Spleen (tissue), 11 donors: ENCODE measurements around the gene TMEM243. TPM values are rescaled to one million over a fixed set of nuclear protein-coding genes. Genes with fewer than 3 reads are reported as not detected.

Experiments
- DNase-seq: peaks from one replicate; pipeline ENCODE4 v3.0.0-alpha.2; 2020
- H3K27ac ChIP-seq, 8 donors: fragments of 200-600 bp; sonication (generic) in 7 of 8; 1 replicate in 4 of 8; 2 replicates in 4 of 8; pipeline versions ENCODE4 v1.5.0 to v1.8.0; 2016 to 2021; ENCODE audit warnings: inconsistent platforms in 4 of 8, mild to moderate bottlenecking in 4 of 8, moderate library complexity in 1 of 8
- H3K27me3 ChIP-seq, 7 donors: fragments of 200-600 bp; sonication (generic) in 6 of 7; replicated peaks in 1 of 7; 1 replicate in 4 of 7; 2 replicates in 3 of 7; pipeline versions ENCODE4 v1.5.0 to v1.8.0; 2016 to 2021; ENCODE audit warnings: inconsistent platforms in 3 of 7, mild to moderate bottlenecking in 1 of 7
- H3K36me3 ChIP-seq, 6 donors: fragments of 200-600 bp; sonication (generic) in 5 of 6; 1 replicate in 4 of 6; 2 replicates in 2 of 6; pipeline versions ENCODE4 v1.5.0 to v1.8.0; 2016 to 2021; ENCODE audit warnings: inconsistent platforms in 2 of 6
- H3K4me1 ChIP-seq, 6 donors: fragments of 200-600 bp; sonication (generic) in 5 of 6; 1 replicate in 3 of 6; 2 replicates in 3 of 6; pipeline versions ENCODE4 v1.5.0 to v1.8.0; 2016 to 2021; ENCODE audit warnings: inconsistent platforms in 3 of 6
- H3K4me3 ChIP-seq, 8 donors: fragments of 200-600 bp; sonication (generic) in 7 of 8; 1 replicate in 4 of 8; 2 replicates in 4 of 8; pipeline versions ENCODE4 v1.5.0 to v1.8.0; 2016 to 2021; ENCODE audit warnings: inconsistent platforms in 4 of 8, mild to moderate bottlenecking in 4 of 8, moderate library complexity in 2 of 8
- H3K9me3 ChIP-seq, 8 donors: fragments of 200-600 bp; sonication (generic) in 7 of 8; 1 replicate in 4 of 8; 2 replicates in 4 of 8; pipeline versions ENCODE4 v1.5.0 to v1.8.0; 2016 to 2021; ENCODE audit warnings: inconsistent platforms in 4 of 8
- POLR2A ChIP-seq, 3 donors: fragments of 450-650 bp; IDR thresholded peaks; one replicate each; pipeline ENCODE4 v1.5.1; 2017; ENCODE audit warnings: antibody characterized with exemption in 3 of 3, mild to moderate bottlenecking in 1 of 3
- POLR2AphosphoS5 ChIP-seq, 3 donors: sonication (generic); formaldehyde crosslinking; IDR thresholded peaks; one replicate each; pipeline ENCODE4 v1.5.1; 2017; ENCODE audit warnings: antibody characterized with exemption in 3 of 3
- WGBS, 5 donors: extraction: QIAGEN DNeasy Blood & Tissue Kit in 3 of 5; methylation state at CpG; one replicate each; pipeline versions ENCODE4 v1.1.5 to v1.1.7; 2013 to 2018; 5-methylcytosine and 5-hydroxymethylcytosine counted together
- intact Hi-C: fragments of 100-400 bp; cut with DNase I; formaldehyde crosslinking; loops from one replicate; pipeline ENCODE4 v1.15.0; 2023; ENCODE audit warnings: low total_unique reads
- polyA plus RNA-seq, 3 donors: library from polyadenylated mRNA; stranded (reverse); fragments of 200-250 nt; gene quantifications; one replicate each; pipeline ENCODE4 v1.2.1, GENCODE V29; 2013
- total RNA-seq, 7 donors: library from RNA; depleted of rRNA in 3 of 7; stranded (reverse); fragments of >200 nt in 3 of 7; fragmentation: NEBNext Ultra II Directional in 4 of 7; extraction: Animal tissue kit (Norgen Biotek cat#: 25700) in 4 of 7; gene quantifications; one replicate each; pipeline versions ENCODE4 v1.1.0 to v1.2.1, GENCODE V29; 2016 to 2021
- TF ChIP-seq, protein P1 (sequence below), 11 experiments: fragments of 200-600 bp in 7 of 11; fragments of 450-650 bp in 4 of 11; sonication (generic) in 4 of 11; IDR thresholded peaks in 8 of 11; conservative IDR thresholded peaks in 3 of 11; 1 replicate in 7 of 11; 2 replicates in 4 of 11; pipeline versions ENCODE4 v1.4.0 to v1.8.0; 2016 to 2021; ENCODE audit warnings: antibody characterized with exemption in 11 of 11, inconsistent platforms in 4 of 11, mild to moderate bottlenecking in 1 of 11
- donor health status: healthy with polysubstance abuse.
- donor health status: DM: no; HTN: no; CAD: no; lungs with moderate emphysema.
- donor health status: DM: no; HTN: no; CAD: no.
- donor health status: Bipolar disorder and iron deficiency.
- donor health status: healthy.
- donor health status: DM: no; HTN: no; CAD: no.
- donor health status: DM: yes; HTN: yes; CAD: no.

Gene TMEM243
- total and polyA plus RNA-seq, 10 donors, result 45.4 to 144 (median 86.4) TPM

DNA sequence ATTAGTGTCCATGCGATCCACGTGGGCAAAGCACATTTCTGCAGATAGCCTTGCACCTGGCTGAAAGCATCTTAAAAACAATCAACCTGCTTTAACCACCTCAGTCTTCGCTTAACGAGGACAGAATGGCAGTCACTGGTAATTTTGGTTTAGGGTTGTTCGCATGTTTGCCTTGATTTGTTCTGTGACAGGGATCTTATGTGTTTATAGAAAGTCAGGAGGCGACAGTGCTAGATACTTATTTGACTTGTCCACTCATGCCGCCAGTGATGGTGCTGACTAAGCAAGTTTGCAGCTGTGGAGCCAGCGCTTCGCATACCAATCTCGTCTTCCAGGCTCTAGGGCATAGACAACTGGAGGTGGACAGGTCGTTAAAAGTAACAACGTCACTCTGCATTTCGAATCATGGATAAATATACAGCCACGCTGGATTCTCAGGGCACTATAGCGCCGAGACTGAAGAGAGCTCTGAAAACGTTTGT lies 1.2 kb upstream of the TMEM243 start:
- Histone ChIP-seq H3K4me1 (peaks cover 6 to 47% (median 41%) of the 10 kb centered on the region in 6 donors), H3K4me3 (peak overlapping the region; percentile 67 to 98 (median 94)), H3K27me3 (peaks cover 0 to 25% (median 0%) of the 10 kb centered on the region in 7 donors), H3K9me3 (no peaks in the 10 kb centered on the region), H3K36me3 (no peaks in the 10 kb centered on the region), H3K27ac (peak overlapping the region in 5 of 8 donors; percentile 91 to 98 (median 94))
- no peak for DNase-seq
- WGBS, 5 donors, result 9 to 11% (median 10%) methylated on average over 17 of the region's 17 CpGs
- intact Hi-C loops, result loop anchor here (5.0 to 10.0 kb wide), 2 partner anchors 73 to 166 kb away; partner anchors contain the start of gene ELAPOR2
- TF ChIP-seq POLR2A (IDR thresholded peaks at IDR 0.05) (no peak), POLR2AphosphoS5 (IDR thresholded peaks at IDR 0.05) (no peak)
- TF ChIP-seq, protein P1, sequence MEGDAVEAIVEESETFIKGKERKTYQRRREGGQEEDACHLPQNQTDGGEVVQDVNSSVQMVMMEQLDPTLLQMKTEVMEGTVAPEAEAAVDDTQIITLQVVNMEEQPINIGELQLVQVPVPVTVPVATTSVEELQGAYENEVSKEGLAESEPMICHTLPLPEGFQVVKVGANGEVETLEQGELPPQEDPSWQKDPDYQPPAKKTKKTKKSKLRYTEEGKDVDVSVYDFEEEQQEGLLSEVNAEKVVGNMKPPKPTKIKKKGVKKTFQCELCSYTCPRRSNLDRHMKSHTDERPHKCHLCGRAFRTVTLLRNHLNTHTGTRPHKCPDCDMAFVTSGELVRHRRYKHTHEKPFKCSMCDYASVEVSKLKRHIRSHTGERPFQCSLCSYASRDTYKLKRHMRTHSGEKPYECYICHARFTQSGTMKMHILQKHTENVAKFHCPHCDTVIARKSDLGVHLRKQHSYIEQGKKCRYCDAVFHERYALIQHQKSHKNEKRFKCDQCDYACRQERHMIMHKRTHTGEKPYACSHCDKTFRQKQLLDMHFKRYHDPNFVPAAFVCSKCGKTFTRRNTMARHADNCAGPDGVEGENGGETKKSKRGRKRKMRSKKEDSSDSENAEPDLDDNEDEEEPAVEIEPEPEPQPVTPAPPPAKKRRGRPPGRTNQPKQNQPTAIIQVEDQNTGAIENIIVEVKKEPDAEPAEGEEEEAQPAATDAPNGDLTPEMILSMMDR (IDR thresholded peaks at IDR 0.05 in 8 of 11, conservative IDR thresholded peaks at IDR 0.05 in 3 of 11), result no peak

GRCh38 chr7:87220026-87220733 lies 648 bp upstream of the TMEM243 start:
- DNase-seq, result peak; percentile 96
- intact Hi-C loops, result loop anchor here (5.0 to 10.0 kb wide), 2 partner anchors 73 to 165 kb away; partner anchors contain the start of gene ELAPOR2
- Histone ChIP-seq H3K9me3 (no peaks in the 10 kb centered on the region), H3K4me1 (peaks cover 6 to 53% (median 47%) of the 10 kb centered on the region in 6 donors), H3K27me3 (peaks cover 0 to 25% (median 0%) of the 10 kb centered on the region in 7 donors), H3K36me3 (no peaks in the 10 kb centered on the region), H3K27ac (peak overlapping the region; percentile 80 to 98 (median 92)), H3K4me3 (peak overlapping the region; percentile 67 to 98 (median 94))
- WGBS, 5 donors, result 0 to 1% (median 0%) methylated on average over 45 to 75 of the region's 75 CpGs
- TF ChIP-seq, protein P1 (IDR thresholded peaks at IDR 0.05 in 8 of 11, conservative IDR thresholded peaks at IDR 0.05 in 3 of 11), result peak in 2 of 11 experiments; percentile 4 to 8
- TF ChIP-seq POLR2AphosphoS5 (IDR thresholded peaks at IDR 0.05) (peak; percentile 96 to 98 (median 98)), POLR2A (IDR thresholded peaks at IDR 0.05) (peak; percentile 82 to 90 (median 88))

DNA sequence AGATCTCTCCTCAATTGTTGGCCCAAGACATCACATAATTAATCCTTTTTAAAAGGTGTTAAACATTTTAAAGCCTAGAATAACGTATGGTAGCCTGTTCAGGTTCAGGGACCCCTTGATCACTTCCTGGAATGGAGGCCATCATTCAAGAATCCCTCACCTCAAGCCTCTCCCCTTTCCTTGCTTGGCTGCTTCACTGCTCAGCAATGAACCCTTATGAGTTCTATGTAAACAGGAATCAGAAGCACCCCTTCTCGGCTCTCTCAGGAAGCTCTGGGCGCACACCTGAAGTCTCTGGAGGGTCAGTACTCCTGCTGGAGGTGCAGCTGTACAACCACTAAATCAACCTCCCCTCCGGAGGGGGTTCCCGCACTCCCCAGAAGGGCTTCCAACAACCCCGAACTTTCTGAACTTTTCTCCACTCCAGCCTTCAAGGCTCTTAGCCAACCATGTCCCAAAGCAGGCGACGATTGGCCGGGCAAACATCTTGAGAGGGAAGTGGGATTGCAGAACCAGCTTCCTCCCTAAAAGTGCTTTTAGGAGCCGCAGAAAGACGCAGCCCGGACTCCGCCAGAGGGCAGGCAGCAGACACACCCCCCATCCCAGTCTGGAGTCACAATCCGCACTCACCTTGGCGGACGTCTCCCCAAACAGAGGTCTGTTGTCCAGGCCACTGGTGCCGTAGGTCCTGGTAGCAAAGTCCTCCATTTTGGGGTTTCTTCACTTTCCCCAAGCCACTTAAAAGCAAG lies 562 bp downstream of the TMEM243 start:
- WGBS, 5 donors, result 0 to 2% (median 1%) methylated on average over 13 to 17 of the region's 17 CpGs
- H3K9me3 ChIP-seq, result no peaks in the 10 kb centered on the region
- H3K27me3 ChIP-seq, result peaks cover 0 to 25% (median 0%) of the 10 kb centered on the region in 7 donors
- TF ChIP-seq POLR2A (IDR thresholded peaks at IDR 0.05) (peak in 1 of 3 donors; percentile 11), POLR2AphosphoS5 (IDR thresholded peaks at IDR 0.05) (peak in 1 of 3 donors; percentile 81)
- TF ChIP-seq, protein P1 (IDR thresholded peaks at IDR 0.05 in 8 of 11, conservative IDR thresholded peaks at IDR 0.05 in 3 of 11), result no peak
- peak overlapping the region; percentile 67 to 98 (median 94) for H3K4me3 ChIP-seq
- DNase-seq, result peak; percentile 89
- H3K27ac ChIP-seq, result peak overlapping the region; percentile 80 to 98 (median 92)
- H3K36me3 ChIP-seq, result no peaks in the 10 kb centered on the region
- peaks cover 6 to 65% (median 59%) of the 10 kb centered on the region in 6 donors for H3K4me1 ChIP-seq
- intact Hi-C loops, result no loop called here
